Measurements from ENCODE around the gene PDE7B. TPM values are rescaled to one million over a fixed set of nuclear protein-coding genes. Genes with fewer than 3 reads are reported as not detected.

The PDE7B gene
- total and polyA plus RNA-seq, 3 experiments from 2014 or later: 0.04 to 0.24 (median 0.07) TPM

GRCh38 chr6:136034422-136034821 is 182.9 kb downstream of the PDE7B start:
- H3K36me3 Mint-ChIP-seq: no peaks in the 10 kb centered on the region
- peaks cover 2 to 18% of the 10 kb centered on the region in 2 donors for H3K27me3 Mint-ChIP-seq
- POLR2A ChIA-PET: no interaction called here
- H3K9me3 Mint-ChIP-seq: peaks cover 0 to 2% (median 0%) of the 10 kb centered on the region in 5 donors
- CTCF ChIA-PET: no interaction called here
- Histone ChIP-seq H3K36me3 (ENCODE audit: insufficient read depth, low read length) (no peaks in the 10 kb centered on the region), H3K27ac (ENCODE audit: low read depth, low read length) (no peak overlapping the region), H3K27me3 (ENCODE audit: insufficient read depth, low read length, poor library complexity, severe bottlenecking) (no peaks in the 10 kb centered on the region), H3K9me3 (ENCODE audit: low read length) (no peaks in the 10 kb centered on the region), H3K4me3 (ENCODE audit: low read length) (no peak overlapping the region), H3K4me1 (ENCODE audit: insufficient read depth, low read length) (no peaks in the 10 kb centered on the region)
- H3K4me3 Mint-ChIP-seq: no peak overlapping the region
- no peak overlapping the region for H3K27ac Mint-ChIP-seq
- peaks cover 0 to 4% (median 2%) of the 10 kb centered on the region in 3 donors for H3K4me1 Mint-ChIP-seq
- no peak for DNase-seq

GRCh38 chr6:136035378-136036070 is 184.0 kb downstream of the PDE7B start:
- no peak for DNase-seq
- Mint-ChIP-seq H3K27ac (no peak overlapping the region), H3K9me3 (peaks cover 0 to 2% (median 0%) of the 10 kb centered on the region in 5 donors), H3K36me3 (no peaks in the 10 kb centered on the region), H3K4me1 (peaks cover 0 to 4% (median 2%) of the 10 kb centered on the region in 3 donors), H3K4me3 (no peak overlapping the region), H3K27me3 (peaks cover 2 to 24% of the 10 kb centered on the region in 2 donors)
- POLR2A ChIA-PET: no interaction called here
- Histone ChIP-seq H3K27ac (ENCODE audit: low read depth, low read length) (no peak overlapping the region), H3K4me3 (ENCODE audit: low read length) (no peak overlapping the region), H3K36me3 (ENCODE audit: insufficient read depth, low read length) (no peaks in the 10 kb centered on the region), H3K27me3 (ENCODE audit: insufficient read depth, low read length, poor library complexity, severe bottlenecking) (no peaks in the 10 kb centered on the region), H3K9me3 (ENCODE audit: low read length) (no peaks in the 10 kb centered on the region), H3K4me1 (ENCODE audit: insufficient read depth, low read length) (no peaks in the 10 kb centered on the region)
- CTCF ChIA-PET: no interaction called here

- no peak overlapping the region for H3K4me3 ChIP-seq (ENCODE audit: low read length)
- H3K36me3 ChIP-seq (ENCODE audit: insufficient read depth, low read length): no peaks in the 10 kb centered on the region
- H3K27me3 ChIP-seq (ENCODE audit: insufficient read depth, low read length, poor library complexity, severe bottlenecking): no peaks in the 10 kb centered on the region
- peaks cover 0 to 4% (median 2%) of the 10 kb centered on the region in 3 donors for H3K4me1 Mint-ChIP-seq
- no peak overlapping the region for H3K4me3 Mint-ChIP-seq
- H3K36me3 Mint-ChIP-seq: no peaks in the 10 kb centered on the region
- H3K9me3 ChIP-seq (ENCODE audit: low read length): no peaks in the 10 kb centered on the region
- ChIA-PET CTCF (no interaction called here), POLR2A (no interaction called here)
- H3K4me1 ChIP-seq (ENCODE audit: insufficient read depth, low read length): no peaks in the 10 kb centered on the region
- H3K27me3 Mint-ChIP-seq: peaks cover 2 to 28% of the 10 kb centered on the region in 2 donors
- no peak overlapping the region for H3K27ac Mint-ChIP-seq
- H3K27ac ChIP-seq (ENCODE audit: low read depth, low read length): no peak overlapping the region
- peaks cover 0 to 2% (median 0%) of the 10 kb centered on the region in 5 donors for H3K9me3 Mint-ChIP-seq
- no peak for DNase-seq
Measured at GRCh38 chr6:136036071-136036380, 184.5 kb downstream of the PDE7B start.

GRCh38 chr6:136036601-136037000 is 185.1 kb downstream of the PDE7B start:
- H3K4me1 Mint-ChIP-seq: peaks cover 0 to 4% (median 2%) of the 10 kb centered on the region in 3 donors
- H3K9me3 ChIP-seq (ENCODE audit: low read length): no peaks in the 10 kb centered on the region
- H3K27me3 ChIP-seq (ENCODE audit: insufficient read depth, low read length, poor library complexity, severe bottlenecking): no peaks in the 10 kb centered on the region
- H3K27ac Mint-ChIP-seq: no peak overlapping the region
- peaks cover 2 to 28% of the 10 kb centered on the region in 2 donors for H3K27me3 Mint-ChIP-seq
- H3K4me3 ChIP-seq (ENCODE audit: low read length): no peak overlapping the region
- no peak for DNase-seq
- ChIA-PET POLR2A (no interaction called here), CTCF (no interaction called here)
- no peak overlapping the region for H3K4me3 Mint-ChIP-seq
- no peaks in the 10 kb centered on the region for H3K36me3 ChIP-seq (ENCODE audit: insufficient read depth, low read length)
- H3K9me3 Mint-ChIP-seq: peaks cover 0 to 2% (median 0%) of the 10 kb centered on the region in 5 donors
- H3K36me3 Mint-ChIP-seq: no peaks in the 10 kb centered on the region
- H3K27ac ChIP-seq (ENCODE audit: low read depth, low read length): no peak overlapping the region
- no peaks in the 10 kb centered on the region for H3K4me1 ChIP-seq (ENCODE audit: insufficient read depth, low read length)

- Mint-ChIP-seq H3K9me3 (peaks cover 0 to 2% (median 0%) of the 10 kb centered on the region in 5 donors), H3K27ac (peak overlapping the region in 2 of 8 donors; percentile 31 to 47), H3K4me1 (peaks cover 0 to 4% (median 2%) of the 10 kb centered on the region in 3 donors), H3K36me3 (no peaks in the 10 kb centered on the region), H3K4me3 (no peak overlapping the region), H3K27me3 (peaks cover 2 to 28% of the 10 kb centered on the region in 2 donors)
- ChIA-PET POLR2A (no interaction called here), CTCF (no interaction called here)
- no peaks in the 10 kb centered on the region for H3K36me3 ChIP-seq (ENCODE audit: insufficient read depth, low read length)
- no peak for DNase-seq
- no peak overlapping the region for H3K4me3 ChIP-seq (ENCODE audit: low read length)
- H3K27ac ChIP-seq (ENCODE audit: low read depth, low read length): no peak overlapping the region
- no peaks in the 10 kb centered on the region for H3K9me3 ChIP-seq (ENCODE audit: low read length)
- no peaks in the 10 kb centered on the region for H3K4me1 ChIP-seq (ENCODE audit: insufficient read depth, low read length)
- H3K27me3 ChIP-seq (ENCODE audit: insufficient read depth, low read length, poor library complexity, severe bottlenecking): no peaks in the 10 kb centered on the region
Measured at GRCh38 chr6:136037242-136037875, 185.9 kb downstream of the PDE7B start.

- Histone ChIP-seq H3K27me3 (ENCODE audit: insufficient read depth, low read length, poor library complexity, severe bottlenecking) (no peaks in the 10 kb centered on the region), H3K36me3 (ENCODE audit: insufficient read depth, low read length) (no peaks in the 10 kb centered on the region), H3K27ac (ENCODE audit: low read depth, low read length) (no peak overlapping the region), H3K9me3 (ENCODE audit: low read length) (no peaks in the 10 kb centered on the region), H3K4me1 (ENCODE audit: insufficient read depth, low read length) (no peaks in the 10 kb centered on the region), H3K4me3 (ENCODE audit: low read length) (no peak overlapping the region)
- Mint-ChIP-seq H3K27ac (no peak overlapping the region), H3K36me3 (no peaks in the 10 kb centered on the region), H3K9me3 (peaks cover 0 to 2% (median 0%) of the 10 kb centered on the region in 5 donors), H3K27me3 (peaks cover 2 to 28% of the 10 kb centered on the region in 2 donors), H3K4me1 (peaks cover 0 to 4% (median 2%) of the 10 kb centered on the region in 3 donors), H3K4me3 (no peak overlapping the region)
- ChIA-PET CTCF (no interaction called here), POLR2A (no interaction called here)
- DNase-seq: no peak
Measured at GRCh38 chr6:136037876-136038460, 186.5 kb downstream of the PDE7B start.

GRCh38 chr6:136038531-136038930 is 187.0 kb downstream of the PDE7B start:
- Histone ChIP-seq H3K36me3 (ENCODE audit: insufficient read depth, low read length) (no peaks in the 10 kb centered on the region), H3K4me3 (ENCODE audit: low read length) (no peak overlapping the region), H3K27ac (ENCODE audit: low read depth, low read length) (no peak overlapping the region), H3K4me1 (ENCODE audit: insufficient read depth, low read length) (no peaks in the 10 kb centered on the region), H3K9me3 (ENCODE audit: low read length) (no peaks in the 10 kb centered on the region), H3K27me3 (ENCODE audit: insufficient read depth, low read length, poor library complexity, severe bottlenecking) (no peaks in the 10 kb centered on the region)
- DNase-seq: no peak
- H3K36me3 Mint-ChIP-seq: no peaks in the 10 kb centered on the region
- H3K4me3 Mint-ChIP-seq: no peak overlapping the region
- peaks cover 0 to 2% (median 0%) of the 10 kb centered on the region in 5 donors for H3K9me3 Mint-ChIP-seq
- peaks cover 2 to 29% of the 10 kb centered on the region in 2 donors for H3K27me3 Mint-ChIP-seq
- ChIA-PET POLR2A (no interaction called here), CTCF (no interaction called here)
- H3K4me1 Mint-ChIP-seq: peaks cover 0 to 4% (median 2%) of the 10 kb centered on the region in 3 donors
- H3K27ac Mint-ChIP-seq: no peak overlapping the region

GRCh38 chr6:136039185-136039584 is 187.7 kb downstream of the PDE7B start:
- Mint-ChIP-seq H3K4me3 (no peak overlapping the region), H3K9me3 (peaks cover 0 to 2% (median 0%) of the 10 kb centered on the region in 5 donors), H3K36me3 (no peaks in the 10 kb centered on the region), H3K27me3 (peaks cover 2 to 35% of the 10 kb centered on the region in 2 donors), H3K27ac (no peak overlapping the region), H3K4me1 (peaks cover 0 to 4% (median 2%) of the 10 kb centered on the region in 3 donors)
- Histone ChIP-seq H3K27me3 (ENCODE audit: insufficient read depth, low read length, poor library complexity, severe bottlenecking) (no peaks in the 10 kb centered on the region), H3K4me1 (ENCODE audit: insufficient read depth, low read length) (no peaks in the 10 kb centered on the region), H3K36me3 (ENCODE audit: insufficient read depth, low read length) (no peaks in the 10 kb centered on the region), H3K27ac (ENCODE audit: low read depth, low read length) (no peak overlapping the region), H3K9me3 (ENCODE audit: low read length) (no peaks in the 10 kb centered on the region), H3K4me3 (ENCODE audit: low read length) (no peak overlapping the region)
- no peak for DNase-seq
- ChIA-PET CTCF (no interaction called here), POLR2A (no interaction called here)

Data from CD8-positive, alpha-beta memory T cell (primary cell).